GM10847 (cell line): ENCODE results near the gene NRCAM.

ENCODE experiments used
- POLR2A ChIP-seq: IDR thresholded peaks from 2 replicates; pipeline ENCODE4 v1.6.1; 2011; ENCODE audit not compliant: insufficient read length; ENCODE audit errors: extremely low read depth

Gene NRCAM

GRCh38 chr7:108384716-108385483, 71.3 kb downstream of the NRCAM start:
- TF ChIP-seq POLR2A, result no peak

GRCh38 chr7:108382932-108383331, 73.3 kb downstream of the NRCAM start:
- TF ChIP-seq POLR2A, result no peak

GRCh38 chr7:108380517-108380916, 75.7 kb downstream of the NRCAM start:
- TF ChIP-seq POLR2A, result no peak

GRCh38 chr7:108376206-108376605, 80.0 kb downstream of the NRCAM start:
- TF ChIP-seq POLR2A, result no peak

GRCh38 chr7:108375668-108376067, 80.6 kb downstream of the NRCAM start:
- TF ChIP-seq POLR2A, result no peak

- no peak for TF ChIP-seq POLR2A
Observed at GRCh38 chr7:108374899-108375298, 81.3 kb downstream of the NRCAM start.

GRCh38 chr7:108372618-108373017, 83.6 kb downstream of the NRCAM start:
- TF ChIP-seq POLR2A, result no peak

- no peak for TF ChIP-seq POLR2A
Observed at GRCh38 chr7:108370616-108371015, 85.6 kb downstream of the NRCAM start.

- no peak for TF ChIP-seq POLR2A
Observed at GRCh38 chr7:108368466-108368865, 87.8 kb downstream of the NRCAM start.

GRCh38 chr7:108367946-108368345, 88.3 kb downstream of the NRCAM start:
- no peak for TF ChIP-seq POLR2A

GRCh38 chr7:108367314-108367713, 88.9 kb downstream of the NRCAM start:
- TF ChIP-seq POLR2A, result no peak

- no peak for TF ChIP-seq POLR2A
Observed at GRCh38 chr7:108363659-108364058, 92.6 kb downstream of the NRCAM start.

- TF ChIP-seq POLR2A, result no peak
Observed at GRCh38 chr7:108360058-108360800, 96.0 kb downstream of the NRCAM start.

GRCh38 chr7:108358553-108358952, 97.7 kb downstream of the NRCAM start:
- no peak for TF ChIP-seq POLR2A

- TF ChIP-seq POLR2A, result no peak
Observed at GRCh38 chr7:108351729-108352131, 104.5 kb downstream of the NRCAM start.

- TF ChIP-seq POLR2A, result no peak
Observed at GRCh38 chr7:108348913-108349312, 107.3 kb downstream of the NRCAM start.

- TF ChIP-seq POLR2A, result no peak
Observed at GRCh38 chr7:108347616-108348015, 108.6 kb downstream of the NRCAM start.

GRCh38 chr7:108345710-108346336, 110.4 kb downstream of the NRCAM start:
- TF ChIP-seq POLR2A, result no peak
